Measurements from ENCODE around the gene IL9R. TPM values are rescaled to one million over a fixed set of nuclear protein-coding genes. Genes with fewer than 3 reads are reported as not detected.

Gene IL9R
- total and polyA plus RNA-seq, 10 of the 15 experiments (the other 5 are each of a cell fraction or from before 2014, with no cell fraction given) = 0.47 to 5.9 (median 2.4) TPM

DNA sequence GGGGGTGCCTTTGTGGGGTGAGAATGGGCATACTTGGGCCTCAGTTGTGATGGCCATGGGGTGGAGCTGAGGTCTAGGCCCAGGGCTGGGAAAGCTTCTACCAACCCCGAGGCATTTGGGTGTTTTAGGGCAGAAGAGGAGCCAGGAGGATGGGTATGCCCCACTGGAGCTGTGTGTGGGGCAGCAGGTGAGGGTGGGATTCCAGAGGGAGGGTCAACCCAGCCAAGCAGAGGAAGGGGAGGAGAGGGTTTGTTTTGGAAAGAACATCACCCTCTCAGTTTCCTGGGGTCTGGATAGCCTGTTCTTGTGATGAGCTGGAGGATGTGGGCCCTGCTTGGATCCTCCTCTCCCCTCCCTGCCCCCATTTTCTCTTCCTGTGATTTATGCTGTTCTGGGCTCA lies 620 bp downstream of the IL9R start:
- ATAC-seq (no peak), DNase-seq (ENCODE audit: low read depth, low spot score) (no peak), FAIRE-seq (no peak)
- in situ Hi-C loops (cut with MboI) = no loop called here
- Histone ChIP-seq H3K4me3 (no peak overlapping the region), H3K27me3 (replicated peaks in 1 of 2; ENCODE audit: control insufficient read depth in 2 of 2, insufficient read depth in 2 of 2, low read length in 1 of 2) (no peaks in the 10 kb centered on the region), H3K9me3 (replicated peaks; ENCODE audit: control insufficient read depth, insufficient read depth, low read length) (no peaks in the 10 kb centered on the region), H3K79me2 (ENCODE audit: control insufficient read depth, insufficient read depth, low read length) (no peaks in the 10 kb centered on the region), H4K20me1 (ENCODE audit: control insufficient read depth, insufficient read depth) (no peaks in the 10 kb centered on the region), H3K9ac (ENCODE audit: control insufficient read depth, insufficient read depth, low read length) (no peak overlapping the region), H3K4me2 (ENCODE audit: control insufficient read depth, insufficient read depth) (no peak overlapping the region), H3K4me1 (ENCODE audit: control insufficient read depth, insufficient read depth, low read length) (no peaks in the 10 kb centered on the region; the same call in 1 of the 2 replicates), H3K36me3 (ENCODE audit: control insufficient read depth in 2 of 2, insufficient read depth in 2 of 2, low read length in 1 of 2) (no peaks in the 10 kb centered on the region), H2AFZ (ENCODE audit: control insufficient read depth, low read depth, low read length) (no peak overlapping the region; the same call in 1 of the 2 replicates), H3K27ac (ENCODE audit: control insufficient read depth, insufficient read depth) (peak overlapping the region; percentile 18; the same call in 1 of the 2 replicates)
- CTCF ChIA-PET = no interaction called here
- no peak for TF ChIP-seq RELA (IDR thresholded peaks at IDR 0.05; ENCODE audit: borderline replicate concordance, partially characterized antibody)
- POLR2A ChIA-PET = no interaction called here
- RAD21 ChIA-PET (ENCODE audit: unreplicated experiment) = no interaction called here
- WGBS (ENCODE audit: insufficient coverage, insufficient replicate concordance, low lambda C conversion rate, missing lambda C conversion rate) = 0% methylated on average over 1 of the region's 1 CpG
- intact Hi-C loops (cut with micrococcal nuclease; ENCODE audit: unreplicated experiment) = loop anchor here (2.0 kb wide), 1 partner anchor 47 kb away; no protein-coding TSS in a partner anchor
- BruUV-seq (replicated peaks) = no TSS peak
- SMC1A ChIA-PET (ENCODE audit: uncharacterized antibody, unreplicated experiment) = no interaction called here

DNA sequence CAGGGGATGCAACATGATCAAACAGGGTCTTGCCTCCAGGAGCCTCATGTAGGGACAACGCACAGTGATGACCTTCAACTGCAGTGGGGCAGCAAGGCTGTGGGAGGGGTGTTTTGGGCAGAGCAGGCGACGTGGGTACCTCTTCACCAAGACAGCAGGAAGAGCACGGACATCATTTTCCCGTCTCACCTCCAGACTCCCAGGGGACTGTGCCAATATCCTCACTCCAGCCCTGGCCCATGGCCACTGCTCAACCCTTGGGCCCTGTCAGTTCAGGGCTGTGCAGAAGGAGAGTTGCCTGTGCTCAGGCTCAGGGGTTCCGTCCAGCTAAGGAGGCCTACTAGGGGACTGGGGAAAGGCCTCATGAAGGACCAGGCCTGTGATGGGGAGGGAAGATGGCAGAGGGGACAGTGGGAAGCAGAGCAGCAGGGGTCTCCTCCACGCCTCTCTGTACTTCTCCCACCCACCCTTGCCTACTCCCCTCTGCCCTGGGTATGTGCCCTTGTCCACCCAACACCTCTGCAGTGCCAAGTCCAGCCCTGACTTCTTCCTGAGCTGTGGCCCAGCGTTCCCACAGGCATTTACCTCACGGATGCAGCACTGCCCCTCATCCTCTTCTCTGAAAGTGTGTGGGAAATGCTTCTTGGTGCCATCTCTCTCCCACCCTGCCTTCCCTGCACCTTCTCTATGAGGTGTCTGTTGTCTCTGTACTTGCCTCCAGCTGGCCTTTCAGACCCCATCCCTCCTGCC lies 1.4 kb downstream of the IL9R start:
- Histone ChIP-seq H3K9ac (ENCODE audit: control insufficient read depth, insufficient read depth, low read length) (no peak overlapping the region), H3K27me3 (replicated peaks in 1 of 2; ENCODE audit: control insufficient read depth in 2 of 2, insufficient read depth in 2 of 2, low read length in 1 of 2) (no peaks in the 10 kb centered on the region), H3K4me2 (ENCODE audit: control insufficient read depth, insufficient read depth) (no peak overlapping the region), H3K4me1 (ENCODE audit: control insufficient read depth, insufficient read depth, low read length) (no peaks in the 10 kb centered on the region; the same call in 1 of the 2 replicates), H3K27ac (ENCODE audit: control insufficient read depth, insufficient read depth) (no peak overlapping the region), H3K9me3 (replicated peaks; ENCODE audit: control insufficient read depth, insufficient read depth, low read length) (no peaks in the 10 kb centered on the region), H3K4me3 (no peak overlapping the region), H4K20me1 (ENCODE audit: control insufficient read depth, insufficient read depth) (no peaks in the 10 kb centered on the region), H2AFZ (ENCODE audit: control insufficient read depth, low read depth, low read length) (no peak overlapping the region), H3K36me3 (ENCODE audit: control insufficient read depth in 2 of 2, insufficient read depth in 2 of 2, low read length in 1 of 2) (no peaks in the 10 kb centered on the region), H3K79me2 (ENCODE audit: control insufficient read depth, insufficient read depth, low read length) (no peaks in the 10 kb centered on the region)
- ChIA-PET SMC1A (ENCODE audit: uncharacterized antibody, unreplicated experiment) (no interaction called here), RAD21 (ENCODE audit: unreplicated experiment) (no interaction called here), CTCF (no interaction called here), POLR2A (no interaction called here)
- FAIRE-seq = no peak
- DNase-seq (ENCODE audit: low read depth, low spot score) = no peak
- intact Hi-C loops (cut with micrococcal nuclease; ENCODE audit: unreplicated experiment) = loop anchor here (2.0 kb wide), 1 partner anchor 48 kb away; no protein-coding TSS in a partner anchor
- no TSS peak for BruUV-seq (replicated peaks)
- in situ Hi-C loops (cut with MboI) = no loop called here
- 70% methylated on average over 9 of the region's 9 CpGs for WGBS (ENCODE audit: insufficient coverage, insufficient replicate concordance, low lambda C conversion rate, missing lambda C conversion rate)
- ATAC-seq = no peak
- no peak for TF ChIP-seq STAT1 (conservative IDR thresholded peaks at IDR 0.05)
- no peak for TF ChIP-seq KLF5 (IDR thresholded peaks at IDR 0.05; ENCODE audit: partially characterized antibody)
- no peak for TF ChIP-seq RFX5 (IDR thresholded peaks at IDR 0.05; ENCODE audit: low read depth, low read length)
- no peak for TF ChIP-seq MYC (IDR thresholded peaks at IDR 0.05; ENCODE audit: insufficient read depth, insufficient read length, insufficient replicate concordance, low read length, severe bottlenecking)
- no peak for TF ChIP-seq CHD1 (IDR thresholded peaks at IDR 0.05; ENCODE audit: low read depth, low read length)
- TF ChIP-seq MTA3 (IDR thresholded peaks at IDR 0.05; ENCODE audit: borderline replicate concordance, low read length) = no peak
- TF ChIP-seq SMARCA5 (IDR thresholded peaks at IDR 0.05) = no peak
- TF ChIP-seq, protein P1, sequence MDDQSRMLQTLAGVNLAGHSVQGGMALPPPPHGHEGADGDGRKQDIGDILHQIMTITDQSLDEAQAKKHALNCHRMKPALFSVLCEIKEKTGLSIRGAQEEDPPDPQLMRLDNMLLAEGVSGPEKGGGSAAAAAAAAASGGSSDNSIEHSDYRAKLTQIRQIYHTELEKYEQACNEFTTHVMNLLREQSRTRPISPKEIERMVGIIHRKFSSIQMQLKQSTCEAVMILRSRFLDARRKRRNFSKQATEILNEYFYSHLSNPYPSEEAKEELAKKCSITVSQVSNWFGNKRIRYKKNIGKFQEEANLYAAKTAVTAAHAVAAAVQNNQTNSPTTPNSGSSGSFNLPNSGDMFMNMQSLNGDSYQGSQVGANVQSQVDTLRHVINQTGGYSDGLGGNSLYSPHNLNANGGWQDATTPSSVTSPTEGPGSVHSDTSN (IDR thresholded peaks at IDR 0.05; ENCODE audit: insufficient replicate concordance, low read depth, low read length) = no peak
- TF ChIP-seq YBX1 (IDR thresholded peaks at IDR 0.05) = no peak
- TF ChIP-seq, protein P2, sequence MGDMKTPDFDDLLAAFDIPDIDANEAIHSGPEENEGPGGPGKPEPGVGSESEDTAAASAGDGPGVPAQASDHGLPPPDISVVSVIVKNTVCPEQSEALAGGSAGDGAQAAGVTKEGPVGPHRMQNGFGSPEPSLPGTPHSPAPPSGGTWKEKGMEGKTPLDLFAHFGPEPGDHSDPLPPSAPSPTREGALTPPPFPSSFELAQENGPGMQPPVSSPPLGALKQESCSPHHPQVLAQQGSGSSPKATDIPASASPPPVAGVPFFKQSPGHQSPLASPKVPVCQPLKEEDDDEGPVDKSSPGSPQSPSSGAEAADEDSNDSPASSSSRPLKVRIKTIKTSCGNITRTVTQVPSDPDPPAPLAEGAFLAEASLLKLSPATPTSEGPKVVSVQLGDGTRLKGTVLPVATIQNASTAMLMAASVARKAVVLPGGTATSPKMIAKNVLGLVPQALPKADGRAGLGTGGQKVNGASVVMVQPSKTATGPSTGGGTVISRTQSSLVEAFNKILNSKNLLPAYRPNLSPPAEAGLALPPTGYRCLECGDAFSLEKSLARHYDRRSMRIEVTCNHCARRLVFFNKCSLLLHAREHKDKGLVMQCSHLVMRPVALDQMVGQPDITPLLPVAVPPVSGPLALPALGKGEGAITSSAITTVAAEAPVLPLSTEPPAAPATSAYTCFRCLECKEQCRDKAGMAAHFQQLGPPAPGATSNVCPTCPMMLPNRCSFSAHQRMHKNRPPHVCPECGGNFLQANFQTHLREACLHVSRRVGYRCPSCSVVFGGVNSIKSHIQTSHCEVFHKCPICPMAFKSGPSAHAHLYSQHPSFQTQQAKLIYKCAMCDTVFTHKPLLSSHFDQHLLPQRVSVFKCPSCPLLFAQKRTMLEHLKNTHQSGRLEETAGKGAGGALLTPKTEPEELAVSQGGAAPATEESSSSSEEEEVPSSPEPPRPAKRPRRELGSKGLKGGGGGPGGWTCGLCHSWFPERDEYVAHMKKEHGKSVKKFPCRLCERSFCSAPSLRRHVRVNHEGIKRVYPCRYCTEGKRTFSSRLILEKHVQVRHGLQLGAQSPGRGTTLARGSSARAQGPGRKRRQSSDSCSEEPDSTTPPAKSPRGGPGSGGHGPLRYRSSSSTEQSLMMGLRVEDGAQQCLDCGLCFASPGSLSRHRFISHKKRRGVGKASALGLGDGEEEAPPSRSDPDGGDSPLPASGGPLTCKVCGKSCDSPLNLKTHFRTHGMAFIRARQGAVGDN (IDR thresholded peaks at IDR 0.05) = no peak

Measured in GM12878 (cell line).